Activated gamma-delta T cell (primary cell): Measurements from ENCODE around the gene KRT82.
"Not testable (repeated sequence)": the region's sequence is repeated elsewhere in the genome, so short reads cannot be mapped to it uniquely, and the experiment has no call there.

Experiments
- DNase-seq: peaks from one replicate; lab custom pipeline; 2025; lab: John Stamatoyannopoulos, UW
- total RNA-seq, 2 donors: gene quantifications; one replicate each; lab custom pipeline; 2026; lab: John Stamatoyannopoulos, UW

The KRT82 gene
- 0 to 0.04 reads per million in 2 donors for total RNA-seq

GRCh38 chr12:52405922-52406385 is at the start of gene KRT82:
KRT82 (minus strand) TSS chr12:52406335; CDS start chr12:52406277, 58 bp downstream.
- no peak for DNase-seq

- no peak for DNase-seq
Observed at GRCh38 chr12:52455821-52456220, 49.7 kb upstream of the KRT82 start.

- no peak for DNase-seq
Observed at GRCh38 chr12:52454411-52455201, 48.5 kb upstream of the KRT82 start.

GRCh38 chr12:52452101-52452500 is 46.0 kb upstream of the KRT82 start, which contains the start of gene KRT6B:
KRT6B (minus strand) TSS chr12:52452146; CDS start chr12:52452078, 68 bp downstream.
- DNase-seq: no peak

GRCh38 chr12:52448228-52448627 is 42.1 kb upstream of the KRT82 start:
- no peak for DNase-seq

GRCh38 chr12:52447196-52447595 is 41.1 kb upstream of the KRT82 start:
- not testable (repeated sequence) for DNase-seq

GRCh38 chr12:52446367-52447045 is 40.4 kb upstream of the KRT82 start:
- no peak for DNase-seq

GRCh38 chr12:52445876-52446275 is 39.7 kb upstream of the KRT82 start:
- DNase-seq: no peak

- DNase-seq: no peak
Observed at GRCh38 chr12:52444647-52445595, 38.8 kb upstream of the KRT82 start.

GRCh38 chr12:52443966-52444365 is 37.8 kb upstream of the KRT82 start:
- no peak for DNase-seq

- no peak for DNase-seq
Observed at GRCh38 chr12:52442600-52443061, 36.5 kb upstream of the KRT82 start.

- no peak for DNase-seq
Observed at GRCh38 chr12:52441320-52441911, 35.3 kb upstream of the KRT82 start.

GRCh38 chr12:52440821-52441319 is 34.7 kb upstream of the KRT82 start:
- no peak for DNase-seq

- DNase-seq: no peak
Observed at GRCh38 chr12:52439845-52440244, 33.7 kb upstream of the KRT82 start.

GRCh38 chr12:52439420-52439819 is 33.3 kb upstream of the KRT82 start:
- no peak for DNase-seq

- DNase-seq: no peak
Observed at GRCh38 chr12:52438305-52439301, 32.5 kb upstream of the KRT82 start.

- DNase-seq: no peak
Observed at GRCh38 chr12:52437508-52437907, 31.4 kb upstream of the KRT82 start.

- no peak for DNase-seq
Observed at GRCh38 chr12:52436828-52437474, 30.8 kb upstream of the KRT82 start.
